Measurements from ENCODE around the gene TLR8.

DNA sequence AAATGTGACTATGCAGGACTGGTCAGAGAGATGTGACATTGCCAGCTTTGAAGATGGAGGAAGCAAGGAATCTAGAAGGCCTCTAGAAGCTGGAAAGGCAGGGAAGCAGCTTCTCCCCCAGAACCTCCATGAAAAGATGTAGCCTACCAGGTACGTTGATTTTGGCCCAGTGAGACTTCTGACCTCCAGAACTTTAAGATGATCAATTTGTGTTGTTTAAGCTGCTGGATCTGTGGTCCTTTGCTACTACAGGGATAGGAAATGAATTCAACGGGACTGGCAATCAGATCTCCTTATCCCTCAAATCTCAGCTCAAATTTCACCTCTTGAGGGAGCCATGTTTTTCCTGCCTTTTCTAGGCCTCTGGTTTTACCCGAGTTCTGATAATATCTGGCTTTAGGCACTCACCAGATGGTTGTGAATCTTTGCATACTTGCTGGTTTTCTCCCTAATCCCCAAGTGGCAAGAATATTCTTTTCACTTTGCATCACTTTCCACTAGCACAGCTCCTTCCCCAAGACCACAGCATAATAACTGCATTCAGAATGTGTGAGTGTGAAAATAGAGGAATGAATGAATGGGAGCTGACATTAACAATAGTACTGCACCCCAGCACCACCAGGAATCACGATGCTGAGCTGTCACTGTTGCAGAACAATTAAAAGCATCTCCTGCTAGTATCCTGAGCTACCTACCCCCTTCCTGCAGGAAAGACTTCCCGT is 42.9 kb downstream of the TLR8 start:
- no peak for TF ChIP-seq CTCF (IDR thresholded peaks at IDR 0.05; ENCODE audit: low read depth, low read length, poor library complexity, severe bottlenecking)
- no peak for TF ChIP-seq EZH2phosphoT487 (IDR thresholded peaks at IDR 0.05; ENCODE audit: borderline replicate concordance, low read length)
